CD14-positive monocyte (primary cell): ENCODE measurements around the gene EBI3. TPM values are rescaled to one million over a fixed set of nuclear protein-coding genes. Genes with fewer than 3 reads are reported as not detected.

ENCODE experiments used
- DNase-seq, 3 donors: peaks; one replicate each; pipeline ENCODE4 v3.0.0-alpha.2; 2011 to 2022
- H2AFZ ChIP-seq: 2 replicates; pipeline ENCODE4 v1.6.0; 2012; ENCODE audit warnings: mild to moderate bottlenecking, low read depth, low read length, inconsistent platforms; ENCODE audit not compliant: insufficient read depth, poor library complexity, severe bottlenecking
- H3K27ac ChIP-seq, 2 donors: 1 replicate in 1 of 2; 2 replicates in 1 of 2; pipeline ENCODE4 v1.5.1; 2012 to 2013; ENCODE audit warnings: low read length in 2 of 2, control low read depth in 1 of 2, inconsistent platforms in 1 of 2, low read depth in 1 of 2, mild to moderate bottlenecking in 1 of 2
- H3K27me3 ChIP-seq, 2 donors: one replicate each; pipeline versions ENCODE4 v1.6.0 to v1.6.1; 2011 to 2013; ENCODE audit warnings: low read length in 2 of 2; ENCODE audit not compliant: control insufficient read depth in 2 of 2, insufficient read depth in 2 of 2
- H3K36me3 ChIP-seq, 2 donors: replicated peaks in 1 of 2; 1 replicate in 1 of 2; 2 replicates in 1 of 2; pipeline versions ENCODE4 v1.5.1 to v1.6.1; 2012 to 2013; ENCODE audit warnings: low read length in 2 of 2, control low read depth in 1 of 2, inconsistent platforms in 1 of 2, mild to moderate bottlenecking in 1 of 2; ENCODE audit not compliant: insufficient read depth in 2 of 2, control insufficient read depth in 1 of 2
- H3K4me1 ChIP-seq, 2 donors: 1 replicate in 1 of 2; 2 replicates in 1 of 2; pipeline versions ENCODE4 v1.5.1 to v1.6.1; 2012 to 2013; ENCODE audit warnings: low read length in 2 of 2, control low read depth in 1 of 2, inconsistent platforms in 1 of 2, mild to moderate bottlenecking in 1 of 2, moderate library complexity in 1 of 2; ENCODE audit not compliant: insufficient read depth in 2 of 2, control insufficient read depth in 1 of 2
- H3K4me2 ChIP-seq: replicated peaks from 2 replicates; pipeline ENCODE3; 2012; ENCODE audit warnings: low read length, moderate library complexity, mild to moderate bottlenecking; ENCODE audit not compliant: poor library complexity, severe bottlenecking; ENCODE audit errors: extremely low read depth
- H3K4me3 ChIP-seq, 3 experiments: fragments of 200-600 bp in 1 of 3; sonication (generic) in 1 of 3; replicated peaks in 1 of 3; 1 replicate in 2 of 3; 2 replicates in 1 of 3; pipeline ENCODE4 v1.5.1; 2011 to 2013; ENCODE audit warnings: low read length in 3 of 3, mild to moderate bottlenecking in 3 of 3, control low read depth in 2 of 3, low read depth in 2 of 3, inconsistent platforms in 1 of 3, moderate library complexity in 1 of 3
- H3K79me2 ChIP-seq: 2 replicates; pipeline ENCODE4 v1.6.0; 2012; ENCODE audit warnings: mild to moderate bottlenecking, control low read depth, inconsistent platforms, low read length, moderate library complexity; ENCODE audit not compliant: insufficient read depth
- H3K9ac ChIP-seq: 2 replicates; pipeline ENCODE4 v1.6.0; 2017; ENCODE audit warnings: low read length, mild to moderate bottlenecking; ENCODE audit not compliant: insufficient read depth, poor library complexity, severe bottlenecking
- H3K9me3 ChIP-seq, 2 donors: replicated peaks in 1 of 2; 1 replicate in 1 of 2; 2 replicates in 1 of 2; pipeline versions ENCODE4 v1.5.1 to v1.6.1; 2012 to 2013; ENCODE audit warnings: low read length in 2 of 2, control low read depth in 1 of 2; ENCODE audit not compliant: control insufficient read depth in 1 of 2, insufficient read depth in 1 of 2
- H4K20me1 ChIP-seq: 2 replicates; pipeline ENCODE4 v1.6.0; 2012; ENCODE audit warnings: mild to moderate bottlenecking, low read length, control low read depth, moderate library complexity; ENCODE audit not compliant: insufficient read depth
- H3K27ac Mint-ChIP-seq, 7 donors: one replicate each; pipeline ENCODE4 v1.8.0; 2020; ENCODE audit warnings: mild to moderate bottlenecking in 7 of 7, mixed read lengths in 7 of 7, moderate library complexity in 6 of 7, inconsistent platforms in 2 of 7
- H3K27me3 Mint-ChIP-seq, 3 donors: one replicate each; pipeline ENCODE4 v1.8.0; 2021 to 2022; ENCODE audit warnings: low read depth in 3 of 3, mild to moderate bottlenecking in 3 of 3, mixed read lengths in 3 of 3, moderate library complexity in 3 of 3, inconsistent platforms in 1 of 3
- H3K36me3 Mint-ChIP-seq, 2 donors: one replicate each; pipeline ENCODE4 v1.8.0; 2020; ENCODE audit warnings: mixed read lengths in 2 of 2, inconsistent platforms in 1 of 2, mild to moderate bottlenecking in 1 of 2
- H3K4me1 Mint-ChIP-seq: one replicate; pipeline ENCODE4 v1.8.0; 2020; ENCODE audit warnings: mild to moderate bottlenecking, mixed read lengths
- H3K4me3 Mint-ChIP-seq, 2 donors: one replicate each; pipeline ENCODE4 v1.8.0; 2020; ENCODE audit warnings: mild to moderate bottlenecking in 2 of 2, mixed read lengths in 2 of 2, moderate library complexity in 1 of 2
- H3K9me3 Mint-ChIP-seq, 7 donors: one replicate each; pipeline ENCODE4 v1.8.0; 2020 to 2022; ENCODE audit warnings: mixed read lengths in 7 of 7, mild to moderate bottlenecking in 6 of 7, moderate library complexity in 6 of 7, inconsistent platforms in 2 of 7
- WGBS: methylation state at CpG from one replicate; pipeline ENCODE4 v1.1.5; 2013; ENCODE audit warnings: missing lambda C conversion rate; ENCODE audit not compliant: insufficient coverage; 5-methylcytosine and 5-hydroxymethylcytosine counted together
- intact Hi-C, 2 donors: fragments of 100-400 bp; cut with micrococcal nuclease; formaldehyde crosslinking; loops; one replicate each; pipeline versions ENCODE4 v1.15.0 to v1.15.1; 2023
- polyA plus RNA-seq, 3 donors: library from polyadenylated mRNA; depleted of rRNA in 1 of 3; unstranded in 2 of 3; stranded (reverse) in 1 of 3; fragments of 300-500 nt in 2 of 3; fragments of >200 nt in 1 of 3; fragmentation: Illumina TruSeq in 2 of 3; gene quantifications; 1 replicate in 2 of 3; 2 replicates in 1 of 3; pipeline ENCODE4 v1.2.3, GENCODE V29; 2012 to 2021
- TF ChIP-seq, protein P1 (sequence below): fragments of 200-600 bp; IDR thresholded peaks from one replicate; pipeline ENCODE4 v1.8.0; 2022; ENCODE audit warnings: antibody characterized with exemption, mild to moderate bottlenecking

The EBI3 gene
- polyA plus RNA-seq, 3 donors: 0.14 to 0.40 TPM; not detected in 1

DNA sequence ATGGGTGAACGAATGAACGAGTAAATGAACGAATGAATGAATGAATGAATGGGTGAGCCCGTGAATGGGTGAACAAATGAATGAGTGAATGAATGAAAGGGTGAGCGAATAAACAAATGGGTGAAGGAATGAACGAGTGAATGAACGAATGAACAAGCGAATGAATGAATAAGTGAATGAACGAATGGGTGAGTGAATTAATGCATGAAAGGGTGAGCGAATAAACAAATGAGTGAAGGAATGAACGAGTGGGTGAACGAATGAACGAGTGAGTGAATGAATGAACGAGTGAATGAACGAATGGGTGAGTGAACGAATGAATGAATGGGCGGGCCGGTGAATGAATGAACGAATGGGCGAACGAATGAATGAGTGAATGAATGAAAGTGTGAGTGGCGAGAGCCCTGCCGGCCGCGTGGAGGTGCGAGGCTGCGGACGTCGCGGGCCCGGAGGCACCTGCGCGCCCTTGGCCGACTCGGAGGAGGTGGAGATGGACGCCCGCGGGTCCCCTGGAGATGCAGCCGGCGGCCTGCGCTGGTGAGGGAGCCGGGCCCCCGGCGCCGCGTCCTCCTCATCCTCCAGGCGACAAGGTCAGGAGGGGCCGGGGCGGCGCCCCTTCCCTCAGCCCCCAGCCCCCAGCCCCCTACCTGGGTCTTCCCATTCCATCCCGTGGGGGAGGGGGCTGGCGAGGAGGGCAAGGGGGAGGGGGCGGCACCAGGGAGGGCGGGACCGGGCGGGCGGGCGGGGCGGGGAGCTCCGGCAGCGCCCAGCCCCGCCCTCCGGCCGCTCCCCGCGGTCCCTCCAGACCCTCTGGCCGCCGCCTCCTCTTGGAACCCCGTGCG is 31.5 kb upstream of the EBI3 start:
- H3K9me3 Mint-ChIP-seq: peaks cover 8 to 14% (median 12%) of the 10 kb centered on the region in 7 donors
- H3K4me2 ChIP-seq: no peak overlapping the region
- WGBS: 21% methylated on average over 52 of the region's 70 CpGs

DNA sequence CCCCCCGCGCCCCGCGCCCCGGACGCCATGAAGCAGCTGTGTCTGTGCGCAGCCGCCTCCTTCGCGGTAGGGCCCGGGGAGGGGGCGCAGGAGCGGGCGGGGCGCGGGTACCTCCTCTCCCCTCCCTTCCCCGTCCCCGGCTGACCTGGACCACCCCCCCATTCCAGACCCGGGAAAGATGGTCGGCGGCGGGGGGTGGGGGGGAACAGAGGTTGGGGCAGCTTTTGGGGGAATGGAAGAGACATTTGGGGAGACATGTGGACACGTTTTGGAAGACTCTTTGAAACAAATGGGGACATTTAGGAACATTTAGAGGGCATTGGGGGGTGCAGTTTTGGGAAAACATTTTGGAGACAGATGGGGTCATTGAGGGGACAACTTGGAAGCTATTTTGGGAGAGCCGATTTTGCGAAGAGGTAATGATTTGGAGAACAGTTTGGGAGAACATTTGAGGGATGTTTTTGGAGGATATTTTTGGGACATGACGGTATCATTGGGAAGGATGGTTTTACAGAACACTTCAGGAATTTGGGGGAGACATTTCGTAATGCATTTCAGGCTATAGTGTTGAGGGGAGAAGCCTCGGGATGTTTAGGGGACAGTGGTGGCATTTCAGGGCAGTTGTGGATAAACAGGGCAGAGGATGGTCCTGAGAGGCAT is 30.7 kb upstream of the EBI3 start:
- Histone ChIP-seq H4K20me1 (no peaks in the 10 kb centered on the region), H2AFZ (no peak overlapping the region), H3K79me2 (no peaks in the 10 kb centered on the region), H3K27me3 (peaks cover 5 to 24% of the 10 kb centered on the region in 2 donors), H3K4me1 (no peaks in the 10 kb centered on the region), H3K9me3 (peaks cover 0 to 11% of the 10 kb centered on the region in 2 donors), H3K27ac (no peak overlapping the region), H3K36me3 (no peaks in the 10 kb centered on the region), H3K4me2 (no peak overlapping the region), H3K9ac (no peak overlapping the region), H3K4me3 (no peak overlapping the region)
- no peak for DNase-seq
- TF ChIP-seq, protein P1, sequence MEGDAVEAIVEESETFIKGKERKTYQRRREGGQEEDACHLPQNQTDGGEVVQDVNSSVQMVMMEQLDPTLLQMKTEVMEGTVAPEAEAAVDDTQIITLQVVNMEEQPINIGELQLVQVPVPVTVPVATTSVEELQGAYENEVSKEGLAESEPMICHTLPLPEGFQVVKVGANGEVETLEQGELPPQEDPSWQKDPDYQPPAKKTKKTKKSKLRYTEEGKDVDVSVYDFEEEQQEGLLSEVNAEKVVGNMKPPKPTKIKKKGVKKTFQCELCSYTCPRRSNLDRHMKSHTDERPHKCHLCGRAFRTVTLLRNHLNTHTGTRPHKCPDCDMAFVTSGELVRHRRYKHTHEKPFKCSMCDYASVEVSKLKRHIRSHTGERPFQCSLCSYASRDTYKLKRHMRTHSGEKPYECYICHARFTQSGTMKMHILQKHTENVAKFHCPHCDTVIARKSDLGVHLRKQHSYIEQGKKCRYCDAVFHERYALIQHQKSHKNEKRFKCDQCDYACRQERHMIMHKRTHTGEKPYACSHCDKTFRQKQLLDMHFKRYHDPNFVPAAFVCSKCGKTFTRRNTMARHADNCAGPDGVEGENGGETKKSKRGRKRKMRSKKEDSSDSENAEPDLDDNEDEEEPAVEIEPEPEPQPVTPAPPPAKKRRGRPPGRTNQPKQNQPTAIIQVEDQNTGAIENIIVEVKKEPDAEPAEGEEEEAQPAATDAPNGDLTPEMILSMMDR: no peak
- 17% methylated on average over 14 of the region's 28 CpGs for WGBS
- intact Hi-C loops: no loop called here
- peak overlapping the region in 1 of 2 donors; percentile 50 for H3K4me3 Mint-ChIP-seq
- peaks cover 18 to 43% (median 35%) of the 10 kb centered on the region in 3 donors for H3K27me3 Mint-ChIP-seq
- no peak overlapping the region for H3K27ac Mint-ChIP-seq
- no peaks in the 10 kb centered on the region for H3K4me1 Mint-ChIP-seq
- H3K9me3 Mint-ChIP-seq: peaks cover 8 to 14% (median 12%) of the 10 kb centered on the region in 7 donors
- peaks cover 7 to 8% of the 10 kb centered on the region in 2 donors for H3K36me3 Mint-ChIP-seq

More for the DNA sequence above, 31.5 kb upstream of the EBI3 start:
- no peak for DNase-seq
- peak overlapping the region in 1 of 2 donors; percentile 86 for H3K4me3 Mint-ChIP-seq
- Histone ChIP-seq H3K9ac (no peak overlapping the region), H3K4me3 (no peak overlapping the region), H4K20me1 (no peaks in the 10 kb centered on the region), H3K36me3 (no peaks in the 10 kb centered on the region), H3K9me3 (peaks cover 0 to 11% of the 10 kb centered on the region in 2 donors), H3K4me1 (no peaks in the 10 kb centered on the region), H3K79me2 (no peaks in the 10 kb centered on the region), H2AFZ (no peak overlapping the region), H3K27ac (no peak overlapping the region), H3K27me3 (peaks cover 5 to 24% of the 10 kb centered on the region in 2 donors)
- TF ChIP-seq, protein P1: no peak
- H3K27ac Mint-ChIP-seq: no peak overlapping the region
- intact Hi-C loops: no loop called here
- H3K27me3 Mint-ChIP-seq: peaks cover 20 to 48% (median 38%) of the 10 kb centered on the region in 3 donors
- peaks cover 7 to 8% of the 10 kb centered on the region in 2 donors for H3K36me3 Mint-ChIP-seq
- H3K4me1 Mint-ChIP-seq: no peaks in the 10 kb centered on the region
